ENCODE data around the gene OR51D1.

GRCh38 chr11:4626207-4627099, 10.8 kb upstream of the OR51D1 start:
- TF ChIP-seq CTCF (IDR thresholded peaks at IDR 0.05) (no peak), POLR2A (IDR thresholded peaks at IDR 0.05) (no peak)

Measured in lower leg skin (tissue), 3 donors.